Thymus (tissue), 11 donors: ENCODE measurements around the gene MAN1C1. TPM values are rescaled to one million over a fixed set of nuclear protein-coding genes. Genes with fewer than 3 reads are reported as not detected.

Experiments
- DNase-seq, 9 donors: peaks; one replicate each; pipeline ENCODE4 v3.0.0-alpha.2; 2013; ENCODE audit warnings: low spot score in 9 of 9, low read depth in 6 of 9, missing footprints in 1 of 9
- H3K27ac ChIP-seq, 2 donors: one replicate each; pipeline ENCODE4 v1.5.1; 2013; ENCODE audit warnings: control low read depth in 1 of 2, low read depth in 1 of 2, low read length in 1 of 2, mild to moderate bottlenecking in 1 of 2, moderate library complexity in 1 of 2
- H3K27me3 ChIP-seq, 2 donors: one replicate each; pipeline ENCODE4 v1.5.1; 2013; ENCODE audit warnings: low read length in 1 of 2; ENCODE audit not compliant: control insufficient read depth in 2 of 2, insufficient read depth in 1 of 2
- H3K36me3 ChIP-seq, 2 donors: one replicate each; pipeline ENCODE4 v1.5.1; 2013; ENCODE audit warnings: low read length in 1 of 2, mild to moderate bottlenecking in 1 of 2, moderate library complexity in 1 of 2; ENCODE audit not compliant: control insufficient read depth in 2 of 2, insufficient read depth in 2 of 2
- H3K4me1 ChIP-seq, 2 donors: one replicate each; pipeline ENCODE4 v1.5.1; 2013; ENCODE audit warnings: low read length in 2 of 2; ENCODE audit not compliant: control insufficient read depth in 2 of 2, insufficient read depth in 2 of 2
- H3K4me3 ChIP-seq, 2 donors: one replicate each; pipeline ENCODE4 v1.5.1; 2013; ENCODE audit warnings: low read length in 2 of 2, control low read depth in 1 of 2, mild to moderate bottlenecking in 1 of 2
- H3K9me3 ChIP-seq, 2 donors: one replicate each; pipeline ENCODE4 v1.5.1; 2013; ENCODE audit warnings: low read length in 1 of 2, mild to moderate bottlenecking in 1 of 2; ENCODE audit not compliant: control insufficient read depth in 2 of 2, insufficient read depth in 1 of 2
- WGBS: extraction: QIAGEN DNeasy Blood & Tissue Kit; methylation state at CpG from one replicate; pipeline ENCODE4 v1.1.7; 2013; 5-methylcytosine and 5-hydroxymethylcytosine counted together
- polyA plus RNA-seq: library from polyadenylated mRNA; stranded (reverse); fragments of 200-250 nt; gene quantifications from one replicate; pipeline ENCODE4 v1.2.3, GENCODE V29; 2013
- total RNA-seq: library from RNA; stranded (reverse); fragments of 120-200 nt; gene quantifications from one replicate; pipeline ENCODE4 v1.2.4, GENCODE V29; 2013
- donor health status: healthy.

The MAN1C1 gene
- total and polyA plus RNA-seq, 2 donors: 9.7 to 18.4 TPM

DNA sequence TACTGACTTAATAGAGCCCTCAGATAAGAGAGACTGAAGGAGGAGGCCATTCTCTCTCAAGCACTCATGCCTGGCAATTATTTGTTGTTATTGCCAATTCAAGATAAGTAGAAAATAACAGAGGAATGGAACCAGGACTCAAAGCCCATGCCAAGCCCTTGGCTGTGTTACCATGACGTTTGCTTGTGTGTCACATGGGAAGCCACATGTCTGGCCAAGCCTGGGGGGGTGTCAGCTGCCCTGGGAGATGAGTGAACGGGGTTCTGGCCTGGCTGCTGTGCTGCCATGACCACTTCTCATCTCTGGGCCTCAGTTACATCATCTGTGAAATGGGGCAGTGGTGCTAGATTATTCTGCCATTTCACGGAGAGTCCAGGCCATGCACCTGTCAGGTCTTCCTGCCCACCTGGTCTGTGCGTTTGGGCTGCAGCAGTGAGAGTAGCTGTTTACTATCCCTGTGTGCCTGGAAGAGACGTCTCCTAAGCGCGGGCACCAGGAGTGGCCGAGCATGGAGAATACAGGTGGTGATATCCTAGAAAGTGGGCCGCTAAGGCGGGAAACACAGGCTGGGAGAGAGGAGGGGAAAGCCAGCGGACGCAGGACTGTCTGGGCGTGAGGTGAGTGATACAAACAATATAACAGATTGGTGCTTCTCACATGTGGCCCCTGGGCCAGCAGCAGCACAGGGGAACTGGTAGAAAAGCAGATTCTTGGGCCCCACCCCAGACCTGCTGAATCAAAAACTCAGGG lies 67.8 kb downstream of the MAN1C1 start:
- Histone ChIP-seq H3K36me3 (no peaks in the 10 kb centered on the region), H3K27me3 (peaks cover 0 to 5% of the 10 kb centered on the region in 2 donors), H3K27ac (no peak overlapping the region), H3K4me3 (no peak overlapping the region), H3K9me3 (no peaks in the 10 kb centered on the region), H3K4me1 (no peaks in the 10 kb centered on the region)
- DNase-seq: no peak
- 78% methylated on average over 13 of the region's 13 CpGs for WGBS

DNA sequence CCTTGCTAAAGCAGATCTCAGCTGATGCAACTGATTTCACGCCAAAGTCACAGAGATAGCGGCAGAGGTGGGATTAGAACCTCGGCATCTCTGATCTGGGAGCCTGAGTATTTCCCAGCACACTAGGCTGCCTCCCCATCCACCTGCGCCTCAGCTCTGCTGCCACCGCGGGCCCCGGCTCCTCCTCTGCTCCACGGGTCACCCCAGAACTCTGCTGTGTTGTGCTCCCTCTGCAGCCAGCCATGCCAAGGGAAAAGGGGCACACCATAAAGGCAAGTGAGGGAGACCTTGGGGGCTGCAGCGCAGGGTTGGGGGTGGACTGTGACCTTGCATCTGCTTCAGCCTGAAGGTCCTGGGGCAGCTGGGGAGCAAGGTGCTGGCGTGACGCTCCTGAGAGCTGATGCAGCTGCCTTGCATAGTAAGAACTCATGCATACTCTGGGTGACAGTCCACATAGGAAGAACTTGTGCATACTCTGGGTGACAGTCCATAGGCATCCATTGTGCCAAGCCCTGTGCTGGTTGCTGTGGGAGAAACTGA lies 68.7 kb downstream of the MAN1C1 start:
- WGBS: 97% methylated on average over 11 of the region's 11 CpGs
- DNase-seq: no peak
- H3K36me3 ChIP-seq: no peaks in the 10 kb centered on the region

DNA sequence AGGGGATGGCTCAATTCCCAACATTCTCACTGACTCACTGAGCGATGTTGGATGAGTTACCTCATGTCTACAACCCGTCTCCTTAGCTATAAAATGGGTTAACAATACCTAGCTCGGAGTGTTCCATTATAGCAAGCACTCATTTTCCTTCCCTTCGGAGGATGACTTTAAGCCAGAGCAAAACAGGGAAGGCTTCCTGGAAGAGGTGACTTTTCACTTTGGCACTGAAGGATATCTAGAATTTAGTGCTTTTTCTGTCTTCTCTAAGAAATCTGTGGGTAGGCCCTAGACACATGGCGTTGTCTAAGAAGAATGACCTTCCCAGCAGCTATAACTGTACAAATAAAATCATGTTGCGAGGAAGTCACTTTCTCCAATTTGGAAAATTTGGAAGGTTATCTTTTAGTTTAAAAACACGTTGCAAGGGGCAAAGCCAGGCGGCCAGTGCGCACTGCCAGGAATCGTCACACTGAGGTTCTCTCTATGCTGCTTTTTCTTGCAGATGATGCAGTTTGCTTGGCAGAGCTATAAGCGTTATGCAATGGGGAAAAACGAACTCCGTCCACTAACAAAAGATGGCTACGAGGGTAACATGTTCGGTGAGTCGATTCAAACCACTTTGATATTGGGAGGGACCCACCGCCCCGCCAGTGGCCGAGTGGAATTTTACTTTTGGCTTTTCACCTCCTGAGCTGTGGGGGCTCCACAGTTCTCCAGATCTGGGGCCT lies 69.5 kb downstream of the MAN1C1 start:
- Histone ChIP-seq H3K27ac (no peak overlapping the region), H3K36me3 (no peaks in the 10 kb centered on the region), H3K27me3 (peaks cover 0 to 9% of the 10 kb centered on the region in 2 donors), H3K9me3 (no peaks in the 10 kb centered on the region), H3K4me3 (no peak overlapping the region), H3K4me1 (no peaks in the 10 kb centered on the region)
- 94% methylated on average over 19 of the region's 19 CpGs for WGBS
- no peak for DNase-seq

More for the DNA sequence above, 68.7 kb downstream of the MAN1C1 start:
- Histone ChIP-seq H3K27me3 (peaks cover 0 to 5% of the 10 kb centered on the region in 2 donors), H3K27ac (no peak overlapping the region), H3K9me3 (no peaks in the 10 kb centered on the region), H3K4me1 (no peaks in the 10 kb centered on the region), H3K4me3 (no peak overlapping the region)

DNA sequence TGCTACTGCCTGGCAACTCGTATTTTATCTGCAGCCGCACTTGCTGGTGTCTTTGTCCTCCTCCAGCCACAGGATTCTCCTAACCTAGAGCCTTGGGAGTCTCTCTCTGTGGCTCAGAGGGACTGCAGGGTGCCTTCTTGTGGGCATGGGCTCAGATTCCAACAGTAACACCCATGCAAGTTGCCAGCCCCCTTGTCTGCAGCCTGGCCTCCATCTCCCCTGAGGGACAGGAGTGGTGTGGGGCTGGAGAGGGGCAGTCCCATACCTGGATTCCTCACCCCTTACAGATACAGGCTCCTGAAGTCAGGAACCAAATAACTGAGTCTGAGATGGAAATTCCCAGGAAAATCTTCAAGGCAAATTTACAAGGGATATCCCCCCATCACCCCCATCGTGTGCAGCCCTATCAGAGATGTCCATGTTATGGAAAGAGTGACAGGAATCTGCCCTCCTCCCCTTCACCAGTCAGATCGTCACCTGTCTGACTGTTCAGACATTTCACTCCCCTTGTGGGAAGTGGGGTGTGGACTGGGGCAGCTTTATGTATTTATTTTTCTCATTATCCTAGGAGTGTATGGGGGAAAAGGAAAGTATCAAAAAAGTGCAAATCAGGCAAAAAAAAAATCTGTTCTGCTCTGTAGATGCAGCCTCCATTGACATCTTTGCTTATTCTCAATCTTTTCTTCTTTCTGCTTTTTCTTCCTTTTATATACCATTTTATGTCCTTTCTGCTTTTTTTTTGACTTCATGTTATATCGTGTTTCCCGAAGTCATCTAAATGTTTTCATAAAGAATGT lies 70.8 kb downstream of the MAN1C1 start:
- Histone ChIP-seq H3K4me1 (no peaks in the 10 kb centered on the region), H3K4me3 (no peak overlapping the region), H3K27me3 (peaks cover 0 to 9% of the 10 kb centered on the region in 2 donors), H3K9me3 (no peaks in the 10 kb centered on the region), H3K36me3 (no peaks in the 10 kb centered on the region), H3K27ac (no peak overlapping the region)
- WGBS: 92% methylated on average over 6 of the region's 6 CpGs
- DNase-seq: no peak

DNA sequence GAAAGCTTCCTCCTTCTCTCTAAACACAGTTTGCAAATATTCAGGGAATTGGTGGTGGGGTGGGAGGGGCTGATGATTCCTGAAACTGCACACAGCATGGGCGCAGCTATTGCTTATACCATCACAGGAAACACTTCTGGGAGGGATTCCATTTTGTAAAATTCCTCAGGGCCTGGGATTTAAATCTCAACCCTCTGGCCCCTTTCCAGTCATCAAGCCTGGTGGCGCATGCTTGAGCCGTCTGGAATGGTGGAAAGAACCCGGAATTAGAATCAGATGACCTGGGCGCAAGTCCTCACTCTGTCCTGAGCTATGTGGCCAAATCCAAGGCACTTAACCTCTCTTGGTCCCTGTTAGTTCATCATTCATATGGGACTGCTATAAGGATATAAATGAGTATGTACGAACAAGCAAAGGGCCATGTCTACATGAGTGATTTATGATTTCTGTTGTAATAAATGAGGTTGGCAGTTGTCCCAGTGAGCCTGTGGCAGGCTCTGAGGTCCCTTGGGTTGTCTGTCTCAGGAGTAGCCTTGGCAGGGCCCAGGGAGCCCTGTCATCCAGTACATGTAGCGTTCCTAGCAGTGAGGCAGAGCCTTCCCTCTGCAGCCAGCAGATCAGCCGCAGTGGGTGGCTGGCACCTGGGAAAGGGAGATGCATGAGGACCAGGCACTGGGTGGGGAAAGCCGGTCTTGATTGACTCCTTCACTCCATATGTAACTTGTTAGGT lies 72.0 kb downstream of the MAN1C1 start:
- Histone ChIP-seq H3K27me3 (peaks cover 0 to 9% of the 10 kb centered on the region in 2 donors), H3K27ac (no peak overlapping the region), H3K9me3 (no peaks in the 10 kb centered on the region), H3K36me3 (no peaks in the 10 kb centered on the region), H3K4me3 (no peak overlapping the region), H3K4me1 (no peaks in the 10 kb centered on the region)
- WGBS: 92% methylated on average over 9 of the region's 9 CpGs
- DNase-seq: no peak

DNA sequence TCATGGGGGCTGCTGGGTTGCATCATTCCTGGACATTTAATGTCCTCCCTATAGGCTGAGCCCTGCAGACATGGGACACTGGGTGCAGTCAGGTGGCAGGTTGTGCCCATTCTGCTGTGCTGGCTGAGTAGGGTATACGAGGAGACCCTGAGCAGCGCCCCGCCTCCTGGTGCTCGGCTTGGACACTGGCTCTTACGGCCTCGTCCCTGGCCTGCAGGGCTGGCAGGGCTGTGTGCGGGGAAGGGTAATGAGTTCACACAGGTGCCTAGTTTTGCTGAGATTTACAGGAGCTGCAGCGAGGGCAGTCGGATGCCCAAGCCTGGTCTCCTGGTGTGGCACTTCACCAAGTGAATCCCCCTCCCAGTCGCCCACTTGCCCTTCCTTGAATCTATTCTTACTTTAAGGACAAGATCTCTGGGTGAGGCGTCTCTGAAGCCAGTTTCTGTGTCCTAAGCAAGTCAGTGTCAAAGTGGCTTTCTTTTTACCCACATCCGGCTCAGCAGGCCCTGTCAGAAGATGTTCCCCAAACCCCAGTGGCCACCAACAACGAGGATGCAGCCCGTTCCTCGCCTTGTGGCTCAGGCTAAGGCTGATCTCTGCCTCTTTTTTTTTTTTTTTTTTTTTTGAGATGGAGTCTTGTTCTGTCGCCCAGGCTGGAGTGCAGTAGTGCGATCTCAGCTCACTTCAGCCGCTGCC lies 73.2 kb downstream of the MAN1C1 start:
- no peaks in the 10 kb centered on the region for H3K9me3 ChIP-seq
- no peak overlapping the region for H3K4me3 ChIP-seq
- no peaks in the 10 kb centered on the region for H3K36me3 ChIP-seq
- DNase-seq: no peak
- peaks cover 0 to 3% of the 10 kb centered on the region in 2 donors for H3K4me1 ChIP-seq
- H3K27ac ChIP-seq: no peak overlapping the region
- peaks cover 0 to 9% of the 10 kb centered on the region in 2 donors for H3K27me3 ChIP-seq
- WGBS: 91% methylated on average over 18 of the region's 18 CpGs

DNA sequence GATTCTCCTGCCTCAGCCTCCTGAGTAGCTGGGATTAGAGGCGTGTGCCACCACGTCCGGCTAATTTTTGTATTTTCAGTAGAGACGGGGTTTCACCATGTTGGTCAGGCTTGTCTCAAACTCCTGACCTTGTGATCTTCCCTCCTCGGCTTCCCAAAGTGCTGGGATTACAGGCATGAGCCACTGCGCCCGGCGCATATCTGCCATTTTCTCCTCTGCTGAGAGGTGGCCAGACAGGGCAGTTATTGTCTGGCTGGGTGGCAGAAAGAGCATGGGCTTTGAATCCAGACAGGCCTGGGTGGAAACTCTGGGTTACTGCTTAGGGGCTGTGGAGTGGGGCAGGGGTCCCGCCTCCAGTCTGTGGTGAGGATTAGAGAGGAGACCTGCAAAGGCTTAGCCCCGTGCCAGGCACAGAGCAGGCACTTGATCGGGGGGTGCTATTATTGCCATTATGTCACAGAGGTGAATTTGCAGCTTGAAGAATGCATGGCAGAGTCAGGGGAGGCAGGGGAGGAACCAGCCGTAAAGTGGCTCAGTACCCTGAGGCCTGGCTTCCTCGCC lies 73.9 kb downstream of the MAN1C1 start:
- peaks cover 0 to 6% of the 10 kb centered on the region in 2 donors for H3K27me3 ChIP-seq
- no peaks in the 10 kb centered on the region for H3K9me3 ChIP-seq
- no peak overlapping the region for H3K27ac ChIP-seq
- no peak for DNase-seq
- no peak overlapping the region for H3K4me3 ChIP-seq
- 97% methylated on average over 13 of the region's 13 CpGs for WGBS
- no peaks in the 10 kb centered on the region for H3K36me3 ChIP-seq
- peaks cover 0 to 3% of the 10 kb centered on the region in 2 donors for H3K4me1 ChIP-seq

DNA sequence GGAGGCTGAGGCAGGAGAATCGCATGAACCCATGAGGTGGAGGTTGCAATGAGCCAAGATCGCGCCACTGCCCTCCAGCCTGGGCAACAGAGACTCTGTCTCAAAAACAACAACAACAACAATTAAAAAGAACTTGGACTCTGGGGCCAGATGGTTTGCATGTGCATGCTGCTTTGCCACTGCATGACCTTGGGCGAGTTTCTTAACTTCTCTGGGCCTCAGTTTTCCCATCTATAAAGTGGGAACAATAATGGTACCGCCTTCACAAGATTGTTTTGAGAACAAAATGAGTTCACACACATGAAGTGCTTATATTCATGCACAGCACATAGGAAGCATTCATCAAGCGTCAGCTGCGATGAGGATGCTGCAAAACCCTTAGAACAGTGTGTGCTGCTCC lies 74.6 kb downstream of the MAN1C1 start:
- Histone ChIP-seq H3K4me3 (no peak overlapping the region), H3K36me3 (no peaks in the 10 kb centered on the region), H3K27ac (no peak overlapping the region), H3K4me1 (peaks cover 0 to 3% of the 10 kb centered on the region in 2 donors), H3K9me3 (no peaks in the 10 kb centered on the region), H3K27me3 (peaks cover 0 to 6% of the 10 kb centered on the region in 2 donors)
- WGBS: 99% methylated on average over 7 of the region's 7 CpGs
- no peak for DNase-seq
